Endodermal cell (in vitro differentiated cells): ENCODE results near the gene COPG1. TPM values are rescaled to one million over a fixed set of nuclear protein-coding genes. Genes with fewer than 3 reads are reported as not detected.

Experiments used
- DNase-seq: peaks from one replicate; pipeline ENCODE4 v3.0.0-alpha.2; 2017
- H3K27ac ChIP-seq: 2 replicates; pipeline ENCODE4 v1.5.1; 2013; ENCODE audit warnings: mild to moderate bottlenecking, low read depth, low read length, moderate library complexity
- H3K27me3 ChIP-seq: 2 replicates; pipeline ENCODE4 v1.6.1; 2013; ENCODE audit warnings: mild to moderate bottlenecking, low read length, moderate library complexity; ENCODE audit not compliant: insufficient read depth, control insufficient read depth, poor library complexity, severe bottlenecking
- H3K36me3 ChIP-seq: 2 replicates; pipeline ENCODE4 v1.7.0; 2013; ENCODE audit warnings: mild to moderate bottlenecking, low read length, moderate library complexity; ENCODE audit not compliant: control insufficient read depth, insufficient read depth
- H3K4me1 ChIP-seq: one replicate; pipeline ENCODE4 v1.7.0; 2013; ENCODE audit warnings: low read length; ENCODE audit not compliant: control insufficient read depth, insufficient read depth
- H3K4me3 ChIP-seq: 2 replicates; pipeline ENCODE4 v1.5.1; 2013; ENCODE audit warnings: mild to moderate bottlenecking, low read length, moderate library complexity
- H3K9ac ChIP-seq: 2 replicates; pipeline ENCODE4 v1.6.1; 2013; ENCODE audit warnings: mild to moderate bottlenecking, low read length, moderate library complexity; ENCODE audit not compliant: poor library complexity, severe bottlenecking; ENCODE audit errors: extremely low read depth
- H3K9me3 ChIP-seq: 2 replicates; pipeline ENCODE4 v1.6.1; 2013; ENCODE audit warnings: mild to moderate bottlenecking, low read length, moderate library complexity; ENCODE audit not compliant: control insufficient read depth
- H3K27ac Mint-ChIP-seq: 2 replicates; pipeline ENCODE4 v1.8.0; 2020; ENCODE audit warnings: mixed read lengths
- H3K27me3 Mint-ChIP-seq: 2 replicates; pipeline ENCODE4 v1.8.0; 2021; ENCODE audit warnings: mild to moderate bottlenecking, mixed read lengths; ENCODE audit not compliant: insufficient read depth
- H3K36me3 Mint-ChIP-seq: 2 replicates; pipeline ENCODE4 v1.8.0; 2020; ENCODE audit warnings: low read depth, mixed read lengths
- H3K4me1 Mint-ChIP-seq: 2 replicates; pipeline ENCODE4 v1.8.0; 2020; ENCODE audit warnings: mixed read lengths
- H3K4me3 Mint-ChIP-seq: 2 replicates; pipeline ENCODE4 v1.8.0; 2020; ENCODE audit warnings: mild to moderate bottlenecking, moderate library complexity, mixed read lengths
- H3K9me3 Mint-ChIP-seq: 2 replicates; pipeline ENCODE4 v1.8.0; 2020; ENCODE audit warnings: mild to moderate bottlenecking, mixed read lengths
- CTCF ChIP-seq: fragments of 200-600 bp; sonication (generic); conservative IDR thresholded peaks from 2 replicates; pipeline ENCODE4 v1.5.0; 2021; ENCODE audit warnings: antibody characterized with exemption, mild to moderate bottlenecking
- WGBS, 2 experiments: methylation state at CpG; one replicate each; pipeline versions ENCODE4 v1.1.5 to v1.1.7; 2013; ENCODE audit warnings: missing lambda C conversion rate in 2 of 2, mixed read lengths in 1 of 2; ENCODE audit not compliant: insufficient coverage in 1 of 2, insufficient read length in 1 of 2; 5-methylcytosine and 5-hydroxymethylcytosine counted together
- total RNA-seq, 2 donors: library from RNA; stranded (reverse); fragmentation: NEBNext Ultra II Directional in 1 of 2; extraction: Animal tissue kit (Norgen Biotek cat#: 25700) in 1 of 2; gene quantifications; 2 replicates in 1 of 2; 3 replicates in 1 of 2; pipeline ENCODE4 v1.2.1, GENCODE V29; 2021

COPG1 gene
- total RNA-seq, 2 donors from 2014 or later: 151 to 193 TPM

DNA sequence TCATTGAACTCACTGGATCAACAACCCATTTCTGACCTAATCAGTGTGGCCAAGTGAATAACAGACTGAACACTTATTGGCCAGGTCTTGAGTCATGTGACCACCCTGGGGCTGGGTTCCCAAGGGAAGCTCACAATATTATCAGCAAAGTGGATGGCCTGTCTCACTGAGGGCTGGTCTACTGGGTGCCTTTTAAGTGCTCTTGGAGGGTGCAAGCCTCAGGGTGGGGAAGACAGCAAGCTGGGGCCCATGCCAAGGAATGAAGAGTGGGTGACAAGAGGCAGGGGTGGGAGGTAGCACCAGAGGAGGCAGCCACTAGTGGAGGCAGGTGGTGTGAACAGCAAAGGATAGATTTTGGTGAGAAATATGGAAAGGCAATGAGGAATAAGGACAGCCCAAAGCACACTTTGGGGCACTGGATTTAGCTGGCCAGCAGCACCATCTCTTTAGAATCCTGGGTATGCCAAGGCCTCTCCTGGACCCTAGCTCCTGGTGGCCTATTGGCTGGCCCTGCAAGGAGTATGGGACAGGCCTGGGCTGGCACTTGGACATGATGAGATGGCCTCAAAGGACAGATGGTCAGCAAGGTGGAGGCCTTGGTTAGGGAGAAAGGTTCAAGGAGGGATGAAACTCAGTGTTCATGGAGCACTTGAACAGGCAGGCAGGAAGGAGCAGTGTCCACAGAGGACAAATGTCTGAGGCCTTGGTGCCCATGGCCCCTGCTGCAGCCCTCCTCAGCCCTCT, 63.4 kb downstream of the COPG1 start:
- Histone ChIP-seq H3K36me3 (no peaks in the 10 kb centered on the region), H3K4me1 (no peaks in the 10 kb centered on the region), H3K4me3 (no peak overlapping the region), H3K27ac (no peak overlapping the region), H3K9me3 (no peaks in the 10 kb centered on the region), H3K27me3 (no peaks in the 10 kb centered on the region), H3K9ac (no peak overlapping the region)
- Mint-ChIP-seq H3K27me3 (no peaks in the 10 kb centered on the region), H3K36me3 (peaks cover under 1% of the 10 kb centered on the region), H3K4me1 (peaks cover 4% of the 10 kb centered on the region), H3K4me3 (no peak overlapping the region), H3K9me3 (no peaks in the 10 kb centered on the region), H3K27ac (peak overlapping the region; percentile 27)
- peak; percentile 56 for DNase-seq
- no peak for TF ChIP-seq CTCF

DNA sequence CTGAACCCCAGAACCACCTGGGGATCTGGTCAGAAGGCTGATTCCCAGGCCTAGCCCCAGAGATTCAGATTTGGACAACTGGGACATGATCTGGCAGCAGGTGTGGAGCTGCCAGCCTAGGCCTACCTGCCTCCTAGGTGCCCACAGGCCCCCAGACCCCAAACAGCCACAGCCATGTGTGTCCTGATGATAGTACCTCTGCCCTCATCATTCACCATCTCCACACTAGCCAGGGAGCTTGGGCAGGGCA, 63.9 kb downstream of the COPG1 start:
- Histone ChIP-seq H3K4me3 (no peak overlapping the region), H3K27ac (no peak overlapping the region), H3K9me3 (no peaks in the 10 kb centered on the region), H3K9ac (no peak overlapping the region), H3K27me3 (no peaks in the 10 kb centered on the region), H3K4me1 (no peaks in the 10 kb centered on the region), H3K36me3 (no peaks in the 10 kb centered on the region)
- Mint-ChIP-seq H3K9me3 (no peaks in the 10 kb centered on the region), H3K27me3 (no peaks in the 10 kb centered on the region), H3K27ac (peak overlapping the region; percentile 23), H3K4me1 (peaks cover 4% of the 10 kb centered on the region), H3K4me3 (peak overlapping the region; percentile 89), H3K36me3 (peaks cover 4% of the 10 kb centered on the region)
- TF ChIP-seq CTCF: no peak
- DNase-seq: peak; percentile 70

DNA sequence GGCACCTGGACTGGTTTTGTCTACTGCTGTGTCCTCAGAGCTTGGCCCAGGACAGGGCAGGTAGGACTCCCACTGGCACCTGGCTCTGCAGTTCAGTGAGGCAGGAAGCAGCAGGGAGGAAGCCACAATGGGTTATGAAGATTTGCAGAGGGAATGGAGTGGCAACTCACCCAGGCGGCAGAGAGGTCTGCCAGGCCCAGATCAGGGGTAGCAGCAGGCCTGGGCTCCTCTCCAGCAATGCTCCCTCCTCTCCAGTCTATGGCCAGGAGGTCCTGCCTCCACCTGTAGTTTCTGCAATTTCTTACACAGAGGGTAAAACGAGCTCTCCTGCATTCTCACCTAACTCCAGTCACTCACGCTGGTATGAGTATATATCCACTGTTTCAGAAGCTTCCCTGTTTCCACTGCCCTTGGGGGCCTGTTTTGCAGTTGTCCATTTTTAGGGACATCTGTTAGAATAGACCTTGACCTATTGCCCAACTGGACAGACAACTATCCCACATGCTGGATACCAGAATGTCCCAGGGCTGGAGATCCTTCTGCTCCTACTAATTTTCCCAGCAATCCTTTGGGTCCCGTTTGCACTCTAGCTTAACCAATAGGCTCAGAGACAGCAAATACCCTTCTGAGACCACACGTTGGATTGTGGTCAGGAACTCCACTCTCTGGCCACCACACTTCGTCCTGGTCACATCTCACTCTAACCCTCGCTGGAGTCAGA, 64.4 kb downstream of the COPG1 start:
- peak overlapping the region; percentile 89 for H3K4me3 Mint-ChIP-seq
- Histone ChIP-seq H3K9me3 (no peaks in the 10 kb centered on the region), H3K27me3 (no peaks in the 10 kb centered on the region), H3K27ac (no peak overlapping the region), H3K9ac (no peak overlapping the region), H3K4me3 (peak overlapping the region; percentile 85), H3K36me3 (no peaks in the 10 kb centered on the region), H3K4me1 (no peaks in the 10 kb centered on the region)
- no peaks in the 10 kb centered on the region for H3K9me3 Mint-ChIP-seq
- DNase-seq: peak; percentile 73
- H3K27me3 Mint-ChIP-seq: no peaks in the 10 kb centered on the region
- no peak for TF ChIP-seq CTCF
- H3K27ac Mint-ChIP-seq: peak overlapping the region; percentile 58
- peaks cover 4% of the 10 kb centered on the region for H3K4me1 Mint-ChIP-seq
- peaks cover 9% of the 10 kb centered on the region for H3K36me3 Mint-ChIP-seq
- WGBS, 2 experiments: 74 to 79% methylated on average over 7 of the region's 7 CpGs
